Mucosa of descending colon (tissue), 3 donors: ENCODE results near the gene GHSR. TPM values are rescaled to one million over a fixed set of nuclear protein-coding genes. Genes with fewer than 3 reads are reported as not detected.
"Not testable (repeated sequence)": the region's sequence is repeated elsewhere in the genome, so short reads cannot be mapped to it uniquely, and the experiment has no call there.

Experiments used
- ATAC-seq: fragments of 200-7000 bp; cut with Tn5 transposase; one replicate; pipeline ENCODE4 v1.9.1; 2020; ENCODE audit warnings: mild to moderate bottlenecking, moderate library complexity
- DNase-seq, 3 donors: peaks; one replicate each; pipeline ENCODE4 v3.0.0-alpha.2; 2020
- H3K36me3 ChIP-seq: fragments of 200-600 bp; one replicate; pipeline ENCODE4 v1.8.0; 2021; ENCODE audit warnings: low read depth, mild to moderate bottlenecking
- H3K4me1 ChIP-seq: fragments of 200-600 bp; one replicate; pipeline ENCODE4 v1.8.0; 2021; ENCODE audit warnings: low read depth, mild to moderate bottlenecking
- H3K4me3 ChIP-seq: fragments of 200-600 bp; one replicate; pipeline ENCODE4 v1.8.0; 2021; ENCODE audit warnings: mild to moderate bottlenecking
- H3K9me3 ChIP-seq: fragments of 200-600 bp; one replicate; pipeline ENCODE4 v1.8.0; 2021; ENCODE audit warnings: mild to moderate bottlenecking
- intact Hi-C, 2 donors: fragments of 100-400 bp; cut with DNase I in 1 of 2; cut with micrococcal nuclease in 1 of 2; formaldehyde crosslinking; loops; one replicate each; pipeline versions ENCODE4 v1.11.0 to v1.11.1; 2022; cut with DNase I, micrococcal nuclease
- long read RNA-seq, 2 donors: library from polyadenylated mRNA; unstranded; transcript quantifications; one replicate each; pipeline ENCODE4 v2.0.0, GENCODE V29; 2019 to 2021
- total RNA-seq, 3 donors: library from RNA; stranded (reverse); fragmentation: NEBNext Ultra II Directional in 2 of 3; extraction: Animal tissue kit (Norgen Biotek cat#: 25700) in 2 of 3; gene quantifications; one replicate each; pipeline versions ENCODE4 v1.2.1 to v1.2.4, GENCODE V29; 2021 to 2023
- TF ChIP-seq, protein P1 (sequence below): fragments of 200-600 bp; IDR thresholded peaks from one replicate; pipeline ENCODE4 v1.8.0; 2022; ENCODE audit warnings: antibody characterized with exemption, mild to moderate bottlenecking
- donor health status: DM: no; HTN: no; CAD: no; lungs with moderate emphysema.
- donor health status: DM: no; HTN: no; CAD: no.
- donor health status: DM: no; HTN: yes; CAD: no.

Gene GHSR, protein sequence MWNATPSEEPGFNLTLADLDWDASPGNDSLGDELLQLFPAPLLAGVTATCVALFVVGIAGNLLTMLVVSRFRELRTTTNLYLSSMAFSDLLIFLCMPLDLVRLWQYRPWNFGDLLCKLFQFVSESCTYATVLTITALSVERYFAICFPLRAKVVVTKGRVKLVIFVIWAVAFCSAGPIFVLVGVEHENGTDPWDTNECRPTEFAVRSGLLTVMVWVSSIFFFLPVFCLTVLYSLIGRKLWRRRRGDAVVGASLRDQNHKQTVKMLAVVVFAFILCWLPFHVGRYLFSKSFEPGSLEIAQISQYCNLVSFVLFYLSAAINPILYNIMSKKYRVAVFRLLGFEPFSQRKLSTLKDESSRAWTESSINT
- total RNA-seq: not detected
- long read RNA-seq, donor 1: 0 reads
- long read RNA-seq, donor 2: 0 reads

- no peaks in the 10 kb centered on the region for H3K36me3 ChIP-seq
- H3K4me1 ChIP-seq: peaks cover 4% of the 10 kb centered on the region
- no peak within 1 kb of the TSS for H3K4me3 ChIP-seq
- DNase-seq: peak in 1 of 3 donors; percentile 42
- no peak for ATAC-seq
- H3K9me3 ChIP-seq: no peaks in the 10 kb centered on the region
- TF ChIP-seq, protein P1, sequence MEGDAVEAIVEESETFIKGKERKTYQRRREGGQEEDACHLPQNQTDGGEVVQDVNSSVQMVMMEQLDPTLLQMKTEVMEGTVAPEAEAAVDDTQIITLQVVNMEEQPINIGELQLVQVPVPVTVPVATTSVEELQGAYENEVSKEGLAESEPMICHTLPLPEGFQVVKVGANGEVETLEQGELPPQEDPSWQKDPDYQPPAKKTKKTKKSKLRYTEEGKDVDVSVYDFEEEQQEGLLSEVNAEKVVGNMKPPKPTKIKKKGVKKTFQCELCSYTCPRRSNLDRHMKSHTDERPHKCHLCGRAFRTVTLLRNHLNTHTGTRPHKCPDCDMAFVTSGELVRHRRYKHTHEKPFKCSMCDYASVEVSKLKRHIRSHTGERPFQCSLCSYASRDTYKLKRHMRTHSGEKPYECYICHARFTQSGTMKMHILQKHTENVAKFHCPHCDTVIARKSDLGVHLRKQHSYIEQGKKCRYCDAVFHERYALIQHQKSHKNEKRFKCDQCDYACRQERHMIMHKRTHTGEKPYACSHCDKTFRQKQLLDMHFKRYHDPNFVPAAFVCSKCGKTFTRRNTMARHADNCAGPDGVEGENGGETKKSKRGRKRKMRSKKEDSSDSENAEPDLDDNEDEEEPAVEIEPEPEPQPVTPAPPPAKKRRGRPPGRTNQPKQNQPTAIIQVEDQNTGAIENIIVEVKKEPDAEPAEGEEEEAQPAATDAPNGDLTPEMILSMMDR: no peak
- intact Hi-C loops: no loop called here
These were observed at the start of gene GHSR for GRCh38 chr3:172447611-172448579. GHSR (minus strand) TSS chr3:172448456; CDS start chr3:172448413, 43 bp downstream.

- H3K4me1 ChIP-seq, intact Hi-C loops, H3K4me3 ChIP-seq, H3K9me3 ChIP-seq, H3K36me3 ChIP-seq: not testable (repeated sequence)
- DNase-seq (peak; percentile 62 to 98 (median 79)), ATAC-seq (peak; percentile 84)
- TF ChIP-seq, protein P1: peak; percentile 50
These were observed 42.0 kb upstream of the GHSR start for GRCh38 chr3:172490198-172490669.

- no peak for DNase-seq
- Histone ChIP-seq H3K9me3 (no peaks in the 10 kb centered on the region), H3K36me3 (no peaks in the 10 kb centered on the region), H3K4me3 (no peak overlapping the region), H3K4me1 (no peaks in the 10 kb centered on the region)
- ATAC-seq: no peak
- intact Hi-C loops: no loop called here
- TF ChIP-seq, protein P1: no peak
These were observed 29.9 kb upstream of the GHSR start for GRCh38 chr3:172478116-172478515.

GRCh38 chr3:172476347-172476746, 28.1 kb upstream of the GHSR start:
- TF ChIP-seq, protein P1: no peak
- no peak for DNase-seq
- no peak overlapping the region for H3K4me3 ChIP-seq
- no peaks in the 10 kb centered on the region for H3K36me3 ChIP-seq
- no peak for ATAC-seq
- no peaks in the 10 kb centered on the region for H3K9me3 ChIP-seq
- no peaks in the 10 kb centered on the region for H3K4me1 ChIP-seq
- intact Hi-C loops: no loop called here

DNA sequence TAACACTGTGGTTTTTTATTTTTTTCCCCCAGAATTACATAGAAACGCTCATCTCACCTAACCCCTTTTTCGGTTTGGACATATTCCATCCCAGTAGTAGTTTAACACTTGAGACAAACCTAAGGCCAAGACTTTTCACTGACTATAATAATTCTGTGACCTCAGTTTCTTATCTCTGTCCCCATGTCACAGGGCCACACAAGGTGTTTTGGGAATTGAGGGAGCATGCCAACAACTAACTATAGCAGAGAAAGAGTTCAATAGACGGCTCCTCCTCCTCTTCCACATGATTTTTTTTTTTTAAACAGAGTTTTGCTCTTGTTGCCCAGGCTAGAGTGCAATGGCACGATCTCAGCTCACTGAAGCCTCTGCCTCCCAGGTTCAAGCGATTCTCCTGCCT, 27.4 kb upstream of the GHSR start:
- TF ChIP-seq, protein P1: no peak
- no peaks in the 10 kb centered on the region for H3K4me1 ChIP-seq
- no peaks in the 10 kb centered on the region for H3K9me3 ChIP-seq
- H3K4me3 ChIP-seq: no peak overlapping the region
- no peak for ATAC-seq
- no peaks in the 10 kb centered on the region for H3K36me3 ChIP-seq
- DNase-seq: no peak
- intact Hi-C loops: no loop called here
